ENCODE data around the gene RAPGEF2. TPM values are rescaled to one million over a fixed set of nuclear protein-coding genes. Genes with fewer than 3 reads are reported as not detected.

The RAPGEF2 gene
- total and polyA plus RNA-seq, 2 of the 8 experiments (the other 6 are each of a cell fraction or from before 2014, with no cell fraction given): 24.4 to 48.6 TPM

- Histone ChIP-seq H3K4ac (replicated peaks; ENCODE audit: insufficient read length, low read depth, low read length) (no peak overlapping the region), H2BK5ac (ENCODE audit: low read depth, low read length) (no peak overlapping the region), H2AFZ (ENCODE audit: low read length) (no peak overlapping the region), H3K27me3 (replicated peaks in 1 of 4; ENCODE audit: control insufficient read depth in 3 of 4, extremely low read depth in 1 of 4, insufficient read depth in 3 of 4, low read length in 3 of 4) (no peaks in the 10 kb centered on the region), H4K5ac (ENCODE audit: insufficient read length, low read depth, low read length) (no peak overlapping the region), H2BK15ac (ENCODE audit: low read length) (no peak overlapping the region), H2AK5ac (ENCODE audit: low read depth, low read length) (no peak overlapping the region), H4K20me1 (replicated peaks in 1 of 2; ENCODE audit: control insufficient read depth in 1 of 2, insufficient read depth in 2 of 2, low read length in 2 of 2) (no peaks in the 10 kb centered on the region), H3K23me2 (ENCODE audit: low read depth, low read length) (no peaks in the 10 kb centered on the region), H3K79me2 (ENCODE audit: control insufficient read depth in 1 of 2, insufficient read depth in 2 of 2, low read length in 2 of 2) (no peaks in the 10 kb centered on the region), H3K23ac (ENCODE audit: insufficient read length) (no peak overlapping the region), H2BK20ac (ENCODE audit: low read length) (no peak overlapping the region), H2BK120ac (replicated peaks; ENCODE audit: low read depth, low read length) (no peak overlapping the region), H3K56ac (replicated peaks; ENCODE audit: insufficient read length, low read depth, low read length) (no peak overlapping the region), H3K4me1 (replicated peaks in 1 of 4; ENCODE audit: control insufficient read depth in 3 of 4, insufficient read depth in 4 of 4, low read length in 3 of 4) (no peaks in the 10 kb centered on the region), H2BK12ac (ENCODE audit: low read depth, low read length) (no peak overlapping the region), H3K4me3 (ENCODE audit: extremely low read depth in 1 of 4, insufficient read depth in 2 of 4, low read depth in 3 of 4, low read length in 4 of 4) (no peak overlapping the region), H3K79me1 (ENCODE audit: low read depth, low read length) (no peaks in the 10 kb centered on the region), H3K4me2 (ENCODE audit: insufficient read depth in 1 of 2, low read depth in 2 of 2, low read length in 2 of 2) (no peak overlapping the region), H3K9me3 (ENCODE audit: insufficient read depth in 2 of 2, low read depth in 1 of 2, low read length in 1 of 2) (peaks cover 6 to 8% of the 10 kb centered on the region in 2 experiments), H4K8ac (ENCODE audit: extremely low read depth, insufficient read depth, low read length) (no peak overlapping the region), H3K18ac (ENCODE audit: extremely low read depth, low read length) (no peak overlapping the region), H3K27ac (ENCODE audit: low read depth, low read length) (no peak overlapping the region), H3K36me3 (ENCODE audit: control insufficient read depth in 2 of 4, insufficient read depth in 4 of 4, low read length in 3 of 4) (no peaks in the 10 kb centered on the region; a peak in 1 of 8 replicates), H3K14ac (ENCODE audit: insufficient read length) (no peak overlapping the region), H3K9ac (replicated peaks in 1 of 4; ENCODE audit: extremely low read depth in 1 of 4, low read depth in 3 of 4, low read length in 3 of 4) (no peak overlapping the region), H4K91ac (replicated peaks; ENCODE audit: insufficient read length, low read length) (no peak overlapping the region)
- 79% methylated on average over 9 of the region's 9 CpGs; no CpG with 5 or more reads in 1 of the 2 experiments for WGBS, 2 experiments (ENCODE audit: extremely low coverage in 1 of 2, insufficient coverage in 1 of 2, insufficient read length in 1 of 2, insufficient replicate concordance in 2 of 2, low coverage in 1 of 2, low lambda C conversion rate in 2 of 2, missing lambda C conversion rate in 1 of 2)
- DNase-seq (ENCODE audit: low read depth in 1 of 2, low spot score in 2 of 2) (no peak), FAIRE-seq (no peak)
- no peak for TF ChIP-seq POU5F1 (IDR thresholded peaks at IDR 0.05; ENCODE audit: low read depth, low read length)
- ChIA-PET CTCF (ENCODE audit: partially characterized antibody) (interaction anchor here (0.6 to 1.1 kb wide), 3 partner anchors 9 to 513 kb away, joined by 3 read pairs; no protein-coding TSS in a partner anchor), POLR2A (ENCODE audit: partially characterized antibody) (no interaction called here)
Measured at GRCh38 chr4:159366966-159367780, 264.3 kb downstream of the RAPGEF2 start.

All from H1 (cell line).